ENCODE data around the gene DHX15. TPM values are rescaled to one million over a fixed set of nuclear protein-coding genes. Genes with fewer than 3 reads are reported as not detected.

Gene DHX15
- total and polyA plus RNA-seq, 2 of the 8 experiments (the other 6 are each of a cell fraction or from before 2014, with no cell fraction given): 126 to 286 TPM

GRCh38 chr4:24605216-24605615 is 20.9 kb upstream of the DHX15 start:
- Histone ChIP-seq H3K27me3 (replicated peaks in 1 of 4; ENCODE audit: control insufficient read depth in 3 of 4, extremely low read depth in 1 of 4, insufficient read depth in 3 of 4, low read length in 3 of 4) (no peaks in the 10 kb centered on the region), H3K23ac (ENCODE audit: insufficient read length) (no peak overlapping the region), H2BK120ac (replicated peaks; ENCODE audit: low read depth, low read length) (no peak overlapping the region), H3K79me1 (ENCODE audit: low read depth, low read length) (no peaks in the 10 kb centered on the region), H2BK5ac (ENCODE audit: low read depth, low read length) (no peak overlapping the region), H3K56ac (replicated peaks; ENCODE audit: insufficient read length, low read depth, low read length) (no peak overlapping the region), H3K36me3 (ENCODE audit: control insufficient read depth in 2 of 4, insufficient read depth in 4 of 4, low read length in 3 of 4) (no peaks in the 10 kb centered on the region), H3K4me1 (replicated peaks in 1 of 4; ENCODE audit: control insufficient read depth in 3 of 4, insufficient read depth in 4 of 4, low read length in 3 of 4) (peaks cover 0 to 4% (median 1%) of the 10 kb centered on the region in 4 experiments; a peak in 2 of 7 replicates), H3K23me2 (ENCODE audit: low read depth, low read length) (no peaks in the 10 kb centered on the region), H2BK20ac (ENCODE audit: low read length) (no peak overlapping the region), H4K5ac (ENCODE audit: insufficient read length, low read depth, low read length) (no peak overlapping the region), H3K4me3 (ENCODE audit: extremely low read depth in 1 of 4, insufficient read depth in 2 of 4, low read depth in 3 of 4, low read length in 4 of 4) (no peak overlapping the region), H4K20me1 (replicated peaks in 1 of 2; ENCODE audit: control insufficient read depth in 1 of 2, insufficient read depth in 2 of 2, low read length in 2 of 2) (no peaks in the 10 kb centered on the region), H3K9ac (replicated peaks in 1 of 4; ENCODE audit: extremely low read depth in 1 of 4, low read depth in 3 of 4, low read length in 3 of 4) (no peak overlapping the region), H2BK12ac (ENCODE audit: low read depth, low read length) (no peak overlapping the region), H3K14ac (ENCODE audit: insufficient read length) (no peak overlapping the region), H2AK5ac (ENCODE audit: low read depth, low read length) (no peak overlapping the region), H3K27ac (ENCODE audit: low read depth, low read length) (no peak overlapping the region), H4K91ac (replicated peaks; ENCODE audit: insufficient read length, low read length) (no peak overlapping the region), H3K9me3 (ENCODE audit: insufficient read depth in 2 of 2, low read depth in 1 of 2, low read length in 1 of 2) (no peaks in the 10 kb centered on the region), H3K4me2 (ENCODE audit: insufficient read depth in 1 of 2, low read depth in 2 of 2, low read length in 2 of 2) (no peak overlapping the region), H3K79me2 (ENCODE audit: control insufficient read depth in 1 of 2, insufficient read depth in 2 of 2, low read length in 2 of 2) (no peaks in the 10 kb centered on the region), H3K4ac (replicated peaks; ENCODE audit: insufficient read length, low read depth, low read length) (no peak overlapping the region), H3K18ac (ENCODE audit: extremely low read depth, low read length) (no peak overlapping the region), H2AFZ (ENCODE audit: low read length) (no peak overlapping the region), H4K8ac (ENCODE audit: extremely low read depth, insufficient read depth, low read length) (no peak overlapping the region), H2BK15ac (ENCODE audit: low read length) (no peak overlapping the region)
- DNase-seq (ENCODE audit: low read depth in 1 of 2, low spot score in 2 of 2): no peak
- ChIA-PET CTCF (ENCODE audit: partially characterized antibody) (no interaction called here), POLR2A (ENCODE audit: partially characterized antibody) (no interaction called here)
- TF ChIP-seq TCF12 (IDR thresholded peaks at IDR 0.05; ENCODE audit: low read depth, low read length) (no peak), CREB1 (IDR thresholded peaks at IDR 0.05) (no peak), POLR2AphosphoS5 (IDR thresholded peaks at IDR 0.05; ENCODE audit: low read depth, low read length) (no peak), SIN3A (conservative IDR thresholded peaks at IDR 0.05 in 1 of 2, IDR thresholded peaks at IDR 0.05 in 1 of 2; ENCODE audit: low read depth in 1 of 2, low read length in 2 of 2) (no peak), BACH1 (IDR thresholded peaks at IDR 0.05; ENCODE audit: low read length) (no peak), MAFK (IDR thresholded peaks at IDR 0.05; ENCODE audit: low read depth, low read length) (no peak), CEBPB (IDR thresholded peaks at IDR 0.05; ENCODE audit: low read depth, low read length) (no peak)
- no peak for FAIRE-seq
